BJ (cell line): ENCODE results near the gene BCAS1. TPM values are rescaled to one million over a fixed set of nuclear protein-coding genes. Genes with fewer than 3 reads are reported as not detected.

Experiments used
- CTCF ChIA-PET: fragments of 350-600 bp; formaldehyde crosslinking; extraction: SDS; loops from one replicate; lab custom pipeline; 2021; ENCODE audit warnings: antibody characterized with exemption, inconsistent platforms; lab: Yijun Ruan, JAX
- POLR2A ChIA-PET: fragments of 300-600 bp; sonication (Branson Sonifier 250); formaldehyde crosslinking; extraction: SDS; loops from one replicate; lab custom pipeline; 2021; ENCODE audit warnings: antibody characterized with exemption; lab: Charles Lee
- DNase-seq: peaks from one replicate; pipeline ENCODE4 v3.0.0-alpha.2; 2011; ENCODE audit warnings: low read depth
- H3K27me3 ChIP-seq: 2 replicates; pipeline ENCODE4 v1.6.0; 2011; ENCODE audit warnings: low read length; ENCODE audit not compliant: control insufficient read depth, insufficient read depth
- H3K36me3 ChIP-seq: 2 replicates; pipeline ENCODE4 v1.5.1; 2011; ENCODE audit warnings: low read length; ENCODE audit not compliant: control insufficient read depth, insufficient read depth
- H3K4me3 ChIP-seq: 2 replicates; pipeline ENCODE4 v1.5.1; 2011; ENCODE audit warnings: low read depth, mild to moderate bottlenecking, control low read depth, low read length
- CTCF ChIP-seq: IDR thresholded peaks from 2 replicates; pipeline ENCODE4 v1.5.1; 2011; ENCODE audit warnings: low read depth, mild to moderate bottlenecking, control low read depth, inconsistent platforms, low read length, moderate library complexity; ENCODE audit not compliant: insufficient read depth
- polyA plus RNA-seq: library from polyadenylated mRNA; depleted of rRNA; stranded (reverse); fragments of >200 nt; gene quantifications from 2 replicates; pipeline ENCODE4 v1.2.3, GENCODE V29; 2011

BCAS1 gene
- polyA plus RNA-seq, 1 experiment: not detected

GRCh38 chr20:54056762-54057639, 13.4 kb downstream of the BCAS1 start:
- no peak for TF ChIP-seq CTCF
- ChIA-PET CTCF (no interaction called here), POLR2A (no interaction called here)
- no peak for DNase-seq
- no peak overlapping the region for H3K4me3 ChIP-seq
- H3K27me3 ChIP-seq: no peaks in the 10 kb centered on the region
- no peaks in the 10 kb centered on the region for H3K36me3 ChIP-seq

GRCh38 chr20:54054516-54054915, 15.9 kb downstream of the BCAS1 start:
- Histone ChIP-seq H3K27me3 (no peaks in the 10 kb centered on the region), H3K4me3 (no peak overlapping the region), H3K36me3 (no peaks in the 10 kb centered on the region)
- ChIA-PET POLR2A (no interaction called here), CTCF (interaction anchor here (0.8 to 1.7 kb wide), 3 partner anchors 8 to 900 kb away, joined by 3 to 10 read pairs (median 4); no protein-coding TSS in a partner anchor)
- no peak for DNase-seq
- TF ChIP-seq CTCF: no peak

GRCh38 chr20:54051068-54051467, 19.3 kb downstream of the BCAS1 start:
- TF ChIP-seq CTCF: no peak
- no peak for DNase-seq
- POLR2A ChIA-PET: no interaction called here
- no peaks in the 10 kb centered on the region for H3K36me3 ChIP-seq
- CTCF ChIA-PET: interaction anchor here (1.2 to 2.1 kb wide), 2 partner anchors 10 to 12 kb away, joined by 4 to 11 read pairs; no protein-coding TSS in a partner anchor
- H3K27me3 ChIP-seq: no peaks in the 10 kb centered on the region
- H3K4me3 ChIP-seq: no peak overlapping the region

- Histone ChIP-seq H3K4me3 (no peak overlapping the region), H3K36me3 (no peaks in the 10 kb centered on the region), H3K27me3 (no peaks in the 10 kb centered on the region)
- ChIA-PET POLR2A (interaction anchor here (0.5 kb wide), 1 partner anchor 454 kb away, joined by 8 read pairs; no protein-coding TSS in a partner anchor), CTCF (interaction anchor here (1.6 to 2.1 kb wide), 2 partner anchors 14 to 20 kb away, joined by 4 to 11 read pairs; no protein-coding TSS in a partner anchor)
- DNase-seq: no peak
- TF ChIP-seq CTCF: no peak
These were observed 21.4 kb downstream of the BCAS1 start for GRCh38 chr20:54048891-54049545.

- no peak for TF ChIP-seq CTCF
- no peaks in the 10 kb centered on the region for H3K36me3 ChIP-seq
- CTCF ChIA-PET: interaction anchor here (1.6 kb wide), 1 partner anchor 20 kb away, joined by 4 read pairs; no protein-coding TSS in a partner anchor
- H3K27me3 ChIP-seq: no peaks in the 10 kb centered on the region
- no peak for DNase-seq
- POLR2A ChIA-PET: interaction anchor here (0.5 kb wide), 1 partner anchor 454 kb away, joined by 8 read pairs; no protein-coding TSS in a partner anchor
- H3K4me3 ChIP-seq: no peak overlapping the region
These were observed 21.9 kb downstream of the BCAS1 start for GRCh38 chr20:54048481-54048880.
